ENCODE data around the gene SETMAR. TPM values are rescaled to one million over a fixed set of nuclear protein-coding genes. Genes with fewer than 3 reads are reported as not detected.
A peak's percentile ranks its signal among the peaks of the same experiment; 100 is the strongest.
"Not testable (repeated sequence)": the region's sequence is repeated elsewhere in the genome, so short reads cannot be mapped to it uniquely, and the experiment has no call there.

SETMAR gene
- total RNA-seq, 4 donors from 2014 or later, result 3.7 to 10.4 (median 7.6) TPM

DNA sequence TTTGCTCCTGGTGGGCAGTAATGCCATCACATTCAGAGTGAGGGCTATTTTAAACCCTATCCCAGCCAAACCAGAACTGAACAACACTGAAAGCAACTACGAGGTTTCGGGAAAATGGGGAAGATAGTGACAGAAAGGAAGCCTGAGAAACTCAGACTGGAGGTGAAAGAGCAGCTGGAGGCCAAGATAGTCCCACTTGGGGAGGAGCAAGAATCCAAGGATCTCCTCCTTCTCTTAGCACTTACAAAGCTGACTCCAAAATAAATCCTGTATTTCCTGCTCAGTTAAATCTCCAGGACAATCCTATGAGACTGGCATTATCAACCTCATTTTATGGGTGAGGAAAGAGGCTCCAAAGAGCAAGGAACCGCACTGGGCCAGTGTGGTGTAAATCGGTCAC lies 14.1 kb upstream of the SETMAR start:
- TF ChIP-seq, protein P1, sequence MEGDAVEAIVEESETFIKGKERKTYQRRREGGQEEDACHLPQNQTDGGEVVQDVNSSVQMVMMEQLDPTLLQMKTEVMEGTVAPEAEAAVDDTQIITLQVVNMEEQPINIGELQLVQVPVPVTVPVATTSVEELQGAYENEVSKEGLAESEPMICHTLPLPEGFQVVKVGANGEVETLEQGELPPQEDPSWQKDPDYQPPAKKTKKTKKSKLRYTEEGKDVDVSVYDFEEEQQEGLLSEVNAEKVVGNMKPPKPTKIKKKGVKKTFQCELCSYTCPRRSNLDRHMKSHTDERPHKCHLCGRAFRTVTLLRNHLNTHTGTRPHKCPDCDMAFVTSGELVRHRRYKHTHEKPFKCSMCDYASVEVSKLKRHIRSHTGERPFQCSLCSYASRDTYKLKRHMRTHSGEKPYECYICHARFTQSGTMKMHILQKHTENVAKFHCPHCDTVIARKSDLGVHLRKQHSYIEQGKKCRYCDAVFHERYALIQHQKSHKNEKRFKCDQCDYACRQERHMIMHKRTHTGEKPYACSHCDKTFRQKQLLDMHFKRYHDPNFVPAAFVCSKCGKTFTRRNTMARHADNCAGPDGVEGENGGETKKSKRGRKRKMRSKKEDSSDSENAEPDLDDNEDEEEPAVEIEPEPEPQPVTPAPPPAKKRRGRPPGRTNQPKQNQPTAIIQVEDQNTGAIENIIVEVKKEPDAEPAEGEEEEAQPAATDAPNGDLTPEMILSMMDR (IDR thresholded peaks at IDR 0.05 in 4 of 5, conservative IDR thresholded peaks at IDR 0.05 in 1 of 5), result no peak
- no peak for TF ChIP-seq POLR2A (IDR thresholded peaks at IDR 0.05)
- ATAC-seq, result no peak
- H3K27ac ChIP-seq, result no peak overlapping the region
- in situ Hi-C loops (cut with MboI; ENCODE audit: low sequenced_read_pairs in 4 of 4) (loop anchor here in 3 of 4 donors (10.0 kb wide), 2 partner anchors 1074 to 1084 kb away; no protein-coding TSS in a partner anchor), intact Hi-C loops (cut with DNase I; ENCODE audit: low total_unique reads) (no loop called here)
- no peaks in the 10 kb centered on the region for H3K36me3 ChIP-seq
- H3K9me3 ChIP-seq, result no peaks in the 10 kb centered on the region
- no peaks in the 10 kb centered on the region for H3K4me1 ChIP-seq
- no peaks in the 10 kb centered on the region for H3K27me3 ChIP-seq
- no peak for DNase-seq
- H3K4me3 ChIP-seq, result no peak overlapping the region

DNA sequence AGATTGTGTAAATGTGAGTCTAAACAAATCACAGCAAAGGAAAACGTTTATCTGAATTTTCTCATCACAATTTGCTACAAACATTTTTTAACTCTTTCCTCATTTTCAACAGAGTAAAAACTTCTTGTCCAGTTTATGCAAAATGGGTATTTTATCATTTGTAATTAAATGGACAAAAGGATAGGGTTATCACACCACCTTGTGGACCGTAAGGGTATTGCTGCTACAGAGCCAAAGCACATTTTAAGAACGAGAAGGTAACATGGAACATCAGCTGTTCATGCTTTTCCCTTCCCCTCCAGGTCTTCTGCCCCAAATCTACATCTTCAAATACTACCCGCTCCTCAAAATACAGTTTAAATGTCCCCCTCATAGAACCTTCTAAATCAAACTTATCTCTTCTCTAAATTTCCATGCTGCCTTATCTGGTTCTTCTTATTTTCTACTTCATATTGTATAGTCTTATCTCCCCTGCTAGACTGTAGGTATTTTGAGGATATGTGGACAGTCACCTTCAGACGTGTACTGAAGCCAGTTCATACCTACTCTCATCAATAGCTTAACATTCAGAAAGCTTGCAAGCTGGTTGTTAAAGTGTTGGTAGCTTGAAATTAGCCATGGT lies 12.8 kb upstream of the SETMAR start:
- ATAC-seq (peak in 1 of 2 donors; percentile 68), DNase-seq (no peak)
- no peak overlapping the region for H3K4me3 ChIP-seq
- intact Hi-C loops (cut with DNase I; ENCODE audit: low total_unique reads) (loop anchor here (2.0 kb wide), 1 partner anchor 1090 kb away; no protein-coding TSS in a partner anchor), in situ Hi-C loops (cut with MboI; ENCODE audit: low sequenced_read_pairs in 4 of 4) (loop anchor here in 2 of 4 donors (10.0 kb wide), 1 partner anchor 1106 kb away; no protein-coding TSS in a partner anchor)
- no peaks in the 10 kb centered on the region for H3K9me3 ChIP-seq
- H3K27me3 ChIP-seq, result no peaks in the 10 kb centered on the region
- no peak overlapping the region for H3K27ac ChIP-seq
- no peak for TF ChIP-seq POLR2A (IDR thresholded peaks at IDR 0.05)
- TF ChIP-seq, protein P1 (IDR thresholded peaks at IDR 0.05 in 4 of 5, conservative IDR thresholded peaks at IDR 0.05 in 1 of 5), result peak; percentile 64 to 88 (median 75)
- no peaks in the 10 kb centered on the region for H3K36me3 ChIP-seq
- no peaks in the 10 kb centered on the region for H3K4me1 ChIP-seq

DNA sequence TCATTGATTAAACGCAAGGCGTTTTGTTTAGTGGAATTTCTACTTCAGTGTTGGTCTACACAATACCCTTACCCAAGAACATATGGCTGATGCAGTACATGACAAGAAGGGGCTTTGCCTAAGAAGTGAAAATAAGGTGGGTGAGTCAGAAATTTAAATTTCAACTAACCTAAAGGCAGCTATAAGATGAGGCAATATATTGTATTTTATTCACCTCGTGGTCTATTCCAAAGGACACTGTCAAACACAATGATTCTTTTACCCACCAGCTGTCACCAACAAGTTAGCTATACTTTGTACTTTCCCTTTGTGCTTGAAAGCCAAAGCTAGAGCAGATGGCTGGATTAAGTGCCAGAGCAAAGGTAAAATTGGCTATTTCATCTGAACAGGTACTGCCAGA lies 10.9 kb upstream of the SETMAR start:
- Histone ChIP-seq H3K36me3 (no peaks in the 10 kb centered on the region), H3K27ac (no peak overlapping the region), H3K4me3 (no peak overlapping the region), H3K27me3 (no peaks in the 10 kb centered on the region), H3K4me1 (no peaks in the 10 kb centered on the region), H3K9me3 (no peaks in the 10 kb centered on the region)
- in situ Hi-C loops (cut with MboI; ENCODE audit: low sequenced_read_pairs in 4 of 4), result loop anchor here in 2 of 4 donors (10.0 kb wide), 1 partner anchor 1108 kb away; no protein-coding TSS in a partner anchor
- no peak for ATAC-seq
- DNase-seq, result no peak
- TF ChIP-seq, protein P1 (IDR thresholded peaks at IDR 0.05 in 4 of 5, conservative IDR thresholded peaks at IDR 0.05 in 1 of 5), result no peak
- no peak for TF ChIP-seq POLR2A (IDR thresholded peaks at IDR 0.05)
- intact Hi-C loops (cut with DNase I; ENCODE audit: low total_unique reads), result no loop called here

DNA sequence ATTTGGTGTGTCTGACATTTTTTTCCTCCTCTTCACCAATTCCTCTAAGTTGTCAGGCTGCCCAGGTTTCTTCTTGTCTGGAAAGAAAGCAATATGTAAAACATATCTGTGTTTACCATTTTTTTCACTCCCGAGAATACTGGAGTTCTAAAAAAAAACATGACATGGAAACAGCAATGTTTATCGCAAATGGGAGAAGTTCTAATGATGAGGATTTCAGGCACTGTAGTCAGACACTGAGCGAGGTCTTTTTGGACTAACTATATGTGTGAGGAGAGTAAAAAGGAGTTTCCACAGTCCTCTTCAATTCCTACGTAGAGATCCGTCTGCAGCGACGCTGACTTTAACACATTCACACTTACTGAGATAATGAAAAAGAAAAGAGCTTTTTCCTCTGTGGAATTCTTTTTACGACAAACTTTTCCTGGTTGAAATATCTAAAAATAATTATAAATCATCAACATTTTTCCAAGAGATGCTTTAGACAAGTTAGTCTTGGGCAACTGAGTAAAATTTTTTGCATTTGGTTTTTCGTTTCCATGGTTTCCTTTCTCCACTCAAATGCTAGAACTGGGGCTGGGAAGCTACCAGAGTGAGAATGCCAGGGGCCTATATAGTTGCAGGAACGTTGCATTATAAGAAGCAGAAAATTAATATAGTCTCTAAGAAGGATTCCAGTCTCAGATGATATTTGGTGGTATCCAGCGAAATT lies 8.4 kb upstream of the SETMAR start:
- Histone ChIP-seq H3K27ac (no peak overlapping the region), H3K4me3 (no peak overlapping the region), H3K4me1 (no peaks in the 10 kb centered on the region), H3K9me3 (no peaks in the 10 kb centered on the region), H3K27me3 (no peaks in the 10 kb centered on the region), H3K36me3 (no peaks in the 10 kb centered on the region)
- TF ChIP-seq, protein P1 (IDR thresholded peaks at IDR 0.05 in 4 of 5, conservative IDR thresholded peaks at IDR 0.05 in 1 of 5), result no peak
- no peak for TF ChIP-seq POLR2A (IDR thresholded peaks at IDR 0.05)
- intact Hi-C loops (cut with DNase I; ENCODE audit: low total_unique reads), result no loop called here
- no peak for ATAC-seq
- no peak for DNase-seq
- in situ Hi-C loops (cut with MboI; ENCODE audit: low sequenced_read_pairs in 4 of 4), result loop anchor here in 2 of 4 donors (10.0 kb wide), 1 partner anchor 1110 kb away; no protein-coding TSS in a partner anchor

DNA sequence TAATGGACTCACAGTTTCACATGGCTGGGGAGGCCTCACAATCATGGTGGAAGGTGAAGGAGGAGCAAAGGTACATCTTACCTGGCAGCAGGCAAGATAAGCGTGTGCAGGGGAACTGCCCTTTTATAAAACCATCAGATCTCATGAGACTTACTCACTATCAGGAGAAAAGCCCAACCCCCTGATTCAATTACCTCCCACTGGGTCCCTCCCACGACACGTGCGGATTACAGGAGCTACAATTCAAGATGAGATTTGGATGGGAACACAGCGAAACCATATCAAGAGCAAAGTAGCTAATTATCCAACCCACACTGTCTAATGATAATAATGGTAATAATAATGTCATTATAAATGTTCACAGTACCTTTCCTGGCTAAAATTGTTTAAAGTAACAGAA lies 6.7 kb upstream of the SETMAR start:
- H3K4me3 ChIP-seq; H3K9me3 ChIP-seq; intact Hi-C loops (cut with DNase I; ENCODE audit: low total_unique reads); ATAC-seq; H3K27ac ChIP-seq; H3K27me3 ChIP-seq; H3K36me3 ChIP-seq; H3K4me1 ChIP-seq; DNase-seq: not testable (repeated sequence)
- in situ Hi-C loops (cut with MboI; ENCODE audit: low sequenced_read_pairs in 4 of 4), result loop anchor here in 2 of 4 donors (10.0 kb wide), 1 partner anchor 1112 kb away; no protein-coding TSS in a partner anchor
